UCSD-AML1 (cell line): ENCODE data around the gene HKDC1.
"Not testable (repeated sequence)": the region's sequence is repeated elsewhere in the genome, so short reads cannot be mapped to it uniquely, and the experiment has no call there.

Experiments used
- DNase-seq: peaks from one replicate; lab custom pipeline; 2025; ENCODE audit not compliant: unreplicated experiment; lab: John Stamatoyannopoulos, UW

The HKDC1 gene

GRCh38 chr10:69242040-69242851 is 22.1 kb downstream of the HKDC1 start:
- DNase-seq, result no peak

- DNase-seq, result no peak
These were observed 22.7 kb downstream of the HKDC1 start for GRCh38 chr10:69242852-69243212.

GRCh38 chr10:69243817-69244216 is 23.7 kb downstream of the HKDC1 start:
- DNase-seq, result no peak

- no peak for DNase-seq
These were observed 25.9 kb downstream of the HKDC1 start for GRCh38 chr10:69246036-69246435.

GRCh38 chr10:69246581-69247312 is 26.6 kb downstream of the HKDC1 start:
- no peak for DNase-seq

GRCh38 chr10:69247313-69247710 is 27.2 kb downstream of the HKDC1 start:
- DNase-seq, result no peak

GRCh38 chr10:69248117-69248730 is 28.1 kb downstream of the HKDC1 start:
- DNase-seq, result no peak

- DNase-seq, result no peak
These were observed 29.9 kb downstream of the HKDC1 start for GRCh38 chr10:69250041-69250440.

GRCh38 chr10:69251417-69251816 is 31.3 kb downstream of the HKDC1 start:
- DNase-seq, result not testable (repeated sequence)

GRCh38 chr10:69253171-69253570 is 33.0 kb downstream of the HKDC1 start:
- no peak for DNase-seq

GRCh38 chr10:69254877-69255276 is 34.7 kb downstream of the HKDC1 start:
- no peak for DNase-seq

- no peak for DNase-seq
These were observed 39.6 kb downstream of the HKDC1 start for GRCh38 chr10:69259547-69260243.

- DNase-seq, result no peak
These were observed 41.1 kb downstream of the HKDC1 start for GRCh38 chr10:69261184-69261583.

- DNase-seq, result no peak
These were observed 42.2 kb downstream of the HKDC1 start for GRCh38 chr10:69262292-69262751.

- DNase-seq, result no peak
These were observed 45.4 kb downstream of the HKDC1 start for GRCh38 chr10:69265521-69265920.

- no peak for DNase-seq
These were observed 48.8 kb downstream of the HKDC1 start for GRCh38 chr10:69268761-69269416.

- no peak for DNase-seq
These were observed 49.6 kb downstream of the HKDC1 start for GRCh38 chr10:69269761-69270160.

- DNase-seq, result no peak
These were observed 50.9 kb downstream of the HKDC1 start for GRCh38 chr10:69270990-69271389.

GRCh38 chr10:69272624-69273023 is 52.5 kb downstream of the HKDC1 start:
- no peak for DNase-seq

GRCh38 chr10:69275444-69275843 is 55.3 kb downstream of the HKDC1 start:
- no peak for DNase-seq

GRCh38 chr10:69276503-69276902 is 56.4 kb downstream of the HKDC1 start:
- no peak for DNase-seq
